ENCODE data around the gene SPAG4. TPM values are rescaled to one million over a fixed set of nuclear protein-coding genes. Genes with fewer than 3 reads are reported as not detected.

Gene SPAG4
- total RNA-seq, 4 donors from 2014 or later, result 1.3 to 5.7 (median 2.6) TPM

DNA sequence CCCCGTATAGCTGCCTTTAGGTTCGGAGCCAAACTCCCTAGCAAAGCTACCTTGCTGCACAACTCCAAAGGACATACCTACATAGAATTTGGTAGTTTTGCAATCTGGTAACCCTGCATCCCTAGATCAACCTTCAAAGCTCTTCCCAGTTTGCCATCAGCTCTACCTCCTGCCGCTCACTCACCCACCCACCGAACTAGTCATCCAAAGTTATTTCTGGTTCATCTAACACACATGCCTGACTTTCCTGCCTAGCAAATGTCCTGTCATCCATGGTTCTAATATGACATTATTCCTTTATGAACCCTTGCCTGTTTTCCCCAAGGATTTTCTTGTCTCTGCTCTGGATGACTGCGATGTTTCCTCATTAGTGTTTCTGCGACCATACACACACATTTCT is 21.6 kb downstream of the SPAG4 start:
- H3K36me3 ChIP-seq, result peaks cover 0 to 6% (median 0%) of the 10 kb centered on the region in 3 donors
- no peak for DNase-seq (ENCODE audit: low spot score in 2 of 2)
- no peak overlapping the region for H3K27ac ChIP-seq
- WGBS, 2 donors, result 94% methylated on average over 6 of the region's 6 CpGs
- no peak overlapping the region for H3K4me3 ChIP-seq
- no peaks in the 10 kb centered on the region for H3K9me3 ChIP-seq
- peaks cover 0 to 6% (median 0%) of the 10 kb centered on the region in 4 donors for H3K4me1 ChIP-seq
- TF ChIP-seq POLR2A (IDR thresholded peaks at IDR 0.05), result no peak
- TF ChIP-seq, protein P1, sequence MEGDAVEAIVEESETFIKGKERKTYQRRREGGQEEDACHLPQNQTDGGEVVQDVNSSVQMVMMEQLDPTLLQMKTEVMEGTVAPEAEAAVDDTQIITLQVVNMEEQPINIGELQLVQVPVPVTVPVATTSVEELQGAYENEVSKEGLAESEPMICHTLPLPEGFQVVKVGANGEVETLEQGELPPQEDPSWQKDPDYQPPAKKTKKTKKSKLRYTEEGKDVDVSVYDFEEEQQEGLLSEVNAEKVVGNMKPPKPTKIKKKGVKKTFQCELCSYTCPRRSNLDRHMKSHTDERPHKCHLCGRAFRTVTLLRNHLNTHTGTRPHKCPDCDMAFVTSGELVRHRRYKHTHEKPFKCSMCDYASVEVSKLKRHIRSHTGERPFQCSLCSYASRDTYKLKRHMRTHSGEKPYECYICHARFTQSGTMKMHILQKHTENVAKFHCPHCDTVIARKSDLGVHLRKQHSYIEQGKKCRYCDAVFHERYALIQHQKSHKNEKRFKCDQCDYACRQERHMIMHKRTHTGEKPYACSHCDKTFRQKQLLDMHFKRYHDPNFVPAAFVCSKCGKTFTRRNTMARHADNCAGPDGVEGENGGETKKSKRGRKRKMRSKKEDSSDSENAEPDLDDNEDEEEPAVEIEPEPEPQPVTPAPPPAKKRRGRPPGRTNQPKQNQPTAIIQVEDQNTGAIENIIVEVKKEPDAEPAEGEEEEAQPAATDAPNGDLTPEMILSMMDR (IDR thresholded peaks at IDR 0.05), result no peak
- TF ChIP-seq EP300 (IDR thresholded peaks at IDR 0.05), result no peak
- H3K27me3 ChIP-seq, result no peaks in the 10 kb centered on the region

DNA sequence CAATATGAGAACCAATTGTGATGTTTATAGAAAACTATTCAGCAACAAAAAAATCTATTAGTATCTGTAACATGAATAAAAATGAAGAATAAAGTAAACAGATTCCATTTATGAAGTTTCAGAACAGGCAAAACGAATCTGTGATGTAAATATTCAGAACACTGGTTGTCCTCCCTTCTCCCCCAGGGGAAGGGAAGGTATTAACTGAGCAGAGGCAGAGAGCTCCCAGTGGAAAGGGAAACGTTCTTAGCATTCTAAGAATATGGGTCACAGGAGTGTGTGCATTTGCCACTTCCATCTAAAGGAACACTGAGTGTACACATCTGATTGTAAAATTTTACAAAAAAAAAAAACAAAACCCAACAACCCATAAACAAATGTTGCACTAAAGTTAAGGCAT is 23.1 kb downstream of the SPAG4 start:
- Histone ChIP-seq H3K27me3 (no peaks in the 10 kb centered on the region), H3K27ac (no peak overlapping the region), H3K9me3 (no peaks in the 10 kb centered on the region), H3K36me3 (no peaks in the 10 kb centered on the region), H3K4me3 (no peak overlapping the region), H3K4me1 (peaks cover 0 to 6% (median 0%) of the 10 kb centered on the region in 4 donors)
- DNase-seq (ENCODE audit: low spot score in 2 of 2), result no peak
- no peak for TF ChIP-seq EP300 (IDR thresholded peaks at IDR 0.05)
- TF ChIP-seq POLR2A (IDR thresholded peaks at IDR 0.05), result no peak
- TF ChIP-seq, protein P1 (IDR thresholded peaks at IDR 0.05), result no peak
- 53 to 55% methylated on average over 2 of the region's 2 CpGs for WGBS, 2 donors

DNA sequence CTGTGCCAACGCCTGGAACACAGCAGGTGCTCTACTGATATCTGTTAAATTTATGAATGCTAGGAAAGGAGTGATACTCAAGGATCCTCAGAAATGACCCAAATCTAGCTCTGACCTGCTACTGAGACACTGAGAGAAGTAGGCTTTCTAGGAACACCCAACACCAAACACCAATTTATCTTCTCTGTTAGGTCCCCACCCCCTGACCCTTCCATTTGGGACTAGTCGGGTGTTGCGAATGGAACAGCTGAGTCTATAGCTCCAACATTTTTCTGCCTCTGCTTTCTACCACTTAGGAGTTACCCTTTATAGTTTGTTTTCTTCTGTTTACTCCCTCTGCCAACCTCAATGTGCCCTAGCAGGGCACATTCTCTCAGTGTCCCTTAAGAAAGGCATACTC is 25.1 kb downstream of the SPAG4 start:
- 84 to 86% methylated on average over 3 of the region's 3 CpGs for WGBS, 2 donors
- H3K27ac ChIP-seq, result no peak overlapping the region
- H3K36me3 ChIP-seq, result no peaks in the 10 kb centered on the region
- no peak for DNase-seq (ENCODE audit: low spot score in 2 of 2)
- peaks cover 0 to 2% (median 0%) of the 10 kb centered on the region in 4 donors for H3K4me1 ChIP-seq
- no peaks in the 10 kb centered on the region for H3K27me3 ChIP-seq
- no peak for TF ChIP-seq EP300 (IDR thresholded peaks at IDR 0.05)
- TF ChIP-seq, protein P1 (IDR thresholded peaks at IDR 0.05), result no peak
- TF ChIP-seq POLR2A (IDR thresholded peaks at IDR 0.05), result no peak
- no peak overlapping the region for H3K4me3 ChIP-seq
- H3K9me3 ChIP-seq, result no peaks in the 10 kb centered on the region

DNA sequence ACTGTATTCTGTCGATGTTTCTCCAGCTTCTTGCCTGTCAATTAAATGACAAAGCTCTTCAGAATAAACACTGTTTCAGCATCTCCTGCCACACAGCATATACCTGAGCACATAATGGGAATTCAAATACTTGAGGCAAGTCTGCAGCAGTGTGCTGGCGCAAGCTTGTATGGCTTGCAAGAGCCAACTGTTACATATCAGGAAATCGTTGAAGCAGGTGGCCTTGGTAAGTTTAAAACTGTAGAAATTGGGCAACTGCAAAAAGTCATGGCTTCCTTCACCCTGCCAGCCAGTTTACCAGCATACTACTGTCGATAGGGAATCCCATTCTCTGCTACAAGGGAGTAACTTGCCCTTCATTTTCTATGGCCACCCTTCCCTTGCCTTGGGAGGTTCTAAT is 26.1 kb downstream of the SPAG4 start:
- WGBS, 2 donors, result 88 to 89% methylated on average over 4 of the region's 4 CpGs
- TF ChIP-seq, protein P1 (IDR thresholded peaks at IDR 0.05), result no peak
- TF ChIP-seq POLR2A (IDR thresholded peaks at IDR 0.05) (no peak), EP300 (IDR thresholded peaks at IDR 0.05) (no peak)
- no peaks in the 10 kb centered on the region for H3K36me3 ChIP-seq
- DNase-seq (ENCODE audit: low spot score in 2 of 2), result no peak
- no peaks in the 10 kb centered on the region for H3K4me1 ChIP-seq
- H3K9me3 ChIP-seq, result no peaks in the 10 kb centered on the region
- no peak overlapping the region for H3K27ac ChIP-seq
- H3K4me3 ChIP-seq, result no peak overlapping the region
- H3K27me3 ChIP-seq, result no peaks in the 10 kb centered on the region

DNA sequence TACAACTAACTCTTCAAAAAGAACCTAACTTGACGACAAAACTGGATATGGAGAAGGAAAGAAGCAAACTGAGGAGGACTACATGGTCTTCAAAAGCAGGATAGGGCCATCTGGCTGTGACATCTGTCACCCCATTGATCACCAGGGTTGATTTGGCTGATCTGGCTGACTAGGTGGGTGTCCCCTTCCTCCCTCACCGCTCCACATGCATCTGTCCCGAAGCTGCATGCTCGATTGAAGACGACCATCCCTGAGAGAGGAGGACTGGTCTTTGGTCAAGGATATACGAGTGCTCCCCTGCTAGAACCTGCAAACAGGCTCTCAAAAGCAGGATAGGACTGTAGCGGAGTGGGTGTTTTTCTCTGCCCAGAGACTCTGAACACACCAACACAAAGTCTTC is 27.4 kb downstream of the SPAG4 start:
- no peaks in the 10 kb centered on the region for H3K36me3 ChIP-seq
- TF ChIP-seq POLR2A (IDR thresholded peaks at IDR 0.05), result no peak
- TF ChIP-seq EP300 (IDR thresholded peaks at IDR 0.05), result no peak
- TF ChIP-seq, protein P1 (IDR thresholded peaks at IDR 0.05), result no peak
- H3K27me3 ChIP-seq, result no peaks in the 10 kb centered on the region
- whole genome bisulfite sequencing, 2 donors, result 91 to 92% methylated on average over 7 of the region's 7 CpGs
- H3K4me3 ChIP-seq, result no peak overlapping the region
- no peaks in the 10 kb centered on the region for H3K9me3 ChIP-seq
- DNase-seq (ENCODE audit: low spot score in 2 of 2), result no peak
- H3K4me1 ChIP-seq, result no peaks in the 10 kb centered on the region
- H3K27ac ChIP-seq, result no peak overlapping the region
